Stimulated activated naive CD4-positive, alpha-beta T cell treated with Interleukin-2 at 50 U/mL for 16 hours (primary cell): Measurements from ENCODE around the gene RASGRF2.

Experiments used
- DNase-seq: peaks from one replicate; lab custom pipeline; 2025; lab: John Stamatoyannopoulos, UW

RASGRF2 gene

DNA sequence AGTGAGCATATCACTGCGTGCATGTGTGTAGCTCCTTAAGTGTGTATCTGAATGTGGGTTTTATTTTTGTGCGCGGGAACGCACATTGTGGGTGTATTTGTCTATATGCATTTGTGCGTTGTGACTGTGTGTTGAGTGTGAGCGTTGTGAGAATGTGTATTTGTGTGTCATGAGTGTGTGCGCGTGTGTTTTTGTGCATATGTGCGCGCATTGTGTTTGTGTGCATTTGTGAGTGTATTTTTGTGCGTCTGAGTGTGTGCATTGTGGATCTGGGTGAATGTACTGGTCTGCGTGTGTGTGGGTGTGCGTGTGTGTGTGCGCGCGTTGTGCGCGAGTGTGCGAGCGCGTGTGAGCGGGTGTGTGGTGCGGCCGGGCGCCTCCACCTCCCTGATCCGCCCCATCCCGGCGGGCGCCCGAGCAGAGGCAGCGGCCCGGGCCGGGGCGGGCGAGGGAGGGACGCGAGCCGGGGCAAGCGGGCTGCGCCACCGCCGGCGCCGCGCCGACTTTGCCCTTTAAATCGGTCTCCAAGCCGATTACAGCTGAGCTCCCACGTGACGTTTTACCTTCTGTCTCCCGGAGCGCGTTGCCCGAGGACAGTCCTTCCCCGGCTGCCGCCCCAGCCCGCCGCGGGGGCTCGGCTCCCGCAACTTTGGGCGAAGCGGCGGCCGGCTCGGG is at the start of gene RASGRF2:
Gene RASGRF2 (plus strand): TSS at position 596 of the 675 bp plus-strand sequence. CDS start 376 bp downstream, outside the sequence.
- peak; percentile 41 for DNase-seq

DNA sequence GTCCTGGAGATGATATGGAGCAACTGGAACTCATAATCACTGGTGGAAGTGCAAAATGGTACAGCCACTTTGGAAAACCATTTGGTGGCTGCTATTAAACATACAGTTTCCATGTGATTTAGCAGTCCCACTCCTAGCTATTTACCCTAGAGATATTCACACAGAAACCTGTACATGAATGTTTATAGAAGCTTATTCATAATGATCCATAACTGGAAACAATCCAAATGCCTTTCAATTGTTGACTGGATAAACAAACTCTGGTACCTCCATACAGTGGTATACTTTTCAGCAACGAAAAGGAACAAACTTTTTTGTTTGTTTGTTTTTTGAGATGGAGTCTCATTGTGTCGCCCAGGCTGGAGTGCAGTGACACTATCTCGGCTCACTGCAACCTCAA is 47.7 kb upstream of the RASGRF2 start:
- DNase-seq = no peak

DNA sequence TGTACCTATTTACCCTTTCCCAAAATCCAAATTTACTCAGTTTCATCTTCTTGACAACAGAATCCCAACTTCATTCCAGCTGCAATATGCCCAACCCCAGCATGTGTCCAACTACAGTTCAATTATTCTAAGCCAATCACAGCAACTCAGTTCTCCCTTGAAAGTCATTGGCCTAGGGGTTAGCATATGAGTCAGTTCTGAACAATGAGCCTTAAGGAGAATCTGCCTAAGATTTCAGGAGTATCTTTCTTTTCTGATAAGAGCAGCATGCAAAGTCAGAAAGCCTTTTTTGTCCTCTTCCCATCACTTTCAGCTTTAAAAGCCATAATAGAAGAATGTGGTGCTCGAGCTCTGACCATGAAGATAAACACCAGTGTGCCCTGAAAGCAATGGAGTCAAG is 44.4 kb upstream of the RASGRF2 start:
- no peak for DNase-seq

GRCh38 chr5:80916676-80917075 is 43.5 kb upstream of the RASGRF2 start:
- no peak for DNase-seq

DNA sequence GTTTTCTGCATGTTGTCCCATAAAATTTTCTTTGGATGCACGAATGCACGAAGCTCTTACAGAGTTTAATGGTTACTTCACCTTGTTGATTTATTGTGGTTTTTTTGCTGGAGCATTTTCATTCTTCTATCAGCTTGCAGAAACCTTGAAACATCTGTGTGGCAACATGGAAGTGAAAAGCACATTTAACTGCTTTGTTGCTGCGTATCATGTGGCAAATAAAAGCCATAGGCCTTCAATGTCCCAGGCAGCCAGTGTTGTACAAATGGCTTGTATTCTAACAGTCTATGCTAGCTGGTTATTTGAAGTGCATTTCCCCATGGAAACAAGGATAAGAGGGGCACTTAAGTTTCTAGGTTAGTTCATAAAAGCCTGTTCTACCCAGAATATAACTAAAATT is 42.5 kb upstream of the RASGRF2 start:
- DNase-seq = no peak

DNA sequence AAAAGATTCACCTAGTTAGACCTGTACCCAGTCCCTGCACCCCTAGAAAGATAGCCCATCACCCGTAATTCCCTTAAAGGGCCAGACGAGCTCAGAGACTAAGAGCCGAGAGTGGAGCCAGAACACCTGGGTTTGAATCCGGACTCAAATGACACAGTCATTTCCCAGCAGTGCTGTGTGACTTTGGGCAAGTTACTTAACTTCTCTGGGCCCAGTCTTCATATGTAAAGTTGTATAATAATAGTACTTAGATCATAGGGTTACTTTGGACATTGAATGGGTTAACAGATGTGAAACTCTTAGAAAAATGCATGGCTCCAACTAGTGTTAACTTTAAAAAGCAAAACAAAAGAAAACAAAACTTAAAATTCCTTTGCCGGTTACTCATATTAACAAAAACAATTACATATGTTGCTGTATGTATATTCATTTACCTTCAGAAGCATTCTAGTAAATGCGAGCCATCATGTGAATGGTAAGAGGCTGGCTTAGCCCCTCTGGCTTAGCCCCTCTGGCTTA is 40.4 kb upstream of the RASGRF2 start:
- no peak for DNase-seq

DNA sequence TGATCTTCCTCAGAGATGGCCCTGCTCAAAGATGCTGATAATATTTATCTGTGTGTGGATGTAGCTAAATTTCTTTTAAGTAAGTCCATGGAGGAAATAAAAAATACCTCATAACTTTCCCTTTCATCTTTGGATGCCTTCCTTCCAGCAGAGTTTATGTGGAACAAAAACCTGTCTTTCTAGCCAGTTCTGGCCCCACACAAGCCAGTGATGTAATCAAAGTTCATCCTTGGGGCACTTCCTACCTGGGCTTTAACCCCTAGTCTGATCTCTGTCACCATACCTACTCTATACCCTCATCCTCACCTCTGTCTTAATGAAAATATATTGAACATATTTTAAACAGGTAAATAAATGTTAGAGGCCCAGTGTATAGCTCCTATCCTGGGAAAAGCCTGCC is 39.8 kb upstream of the RASGRF2 start:
- no peak for DNase-seq

DNA sequence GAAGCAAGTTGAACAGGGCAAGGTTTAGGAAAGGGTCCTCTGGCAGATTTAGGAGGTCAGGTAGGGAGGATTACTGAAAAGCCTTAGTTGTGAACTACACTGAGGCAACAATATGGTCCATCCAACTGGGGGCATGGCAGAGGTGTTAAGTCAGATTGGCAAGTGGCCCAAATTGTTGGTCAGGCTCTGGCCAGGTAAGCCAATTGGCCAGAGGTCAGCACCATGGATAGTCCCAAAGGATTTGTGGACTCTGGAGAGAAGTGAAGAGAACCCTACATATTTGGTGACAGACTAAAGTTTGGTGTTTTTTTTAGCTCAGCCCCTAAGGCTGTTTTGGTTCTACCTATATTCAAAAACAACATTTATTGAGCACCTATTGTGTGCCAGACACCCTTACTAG is 39.1 kb upstream of the RASGRF2 start:
- no peak for DNase-seq

DNA sequence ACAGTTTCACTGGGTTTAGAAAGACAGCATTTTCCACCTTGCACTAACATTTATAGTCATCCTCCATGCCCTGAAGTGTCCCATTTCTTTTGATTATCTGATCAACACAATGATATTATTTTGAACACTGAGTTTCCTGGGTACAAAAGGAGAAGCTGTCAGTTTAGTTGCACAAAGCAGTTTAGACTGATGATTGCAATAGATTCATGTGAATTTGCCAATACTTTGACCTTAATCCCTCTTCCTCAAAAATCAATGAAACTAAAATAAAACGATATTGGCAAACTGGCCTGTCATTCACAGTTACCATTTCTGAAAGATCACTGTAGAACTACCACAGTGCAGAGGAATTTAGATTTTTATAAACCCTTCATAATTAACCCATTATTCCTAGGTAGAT is 34.2 kb upstream of the RASGRF2 start:
- no peak for DNase-seq

GRCh38 chr5:80926536-80926935 is 33.6 kb upstream of the RASGRF2 start:
- no peak for DNase-seq

DNA sequence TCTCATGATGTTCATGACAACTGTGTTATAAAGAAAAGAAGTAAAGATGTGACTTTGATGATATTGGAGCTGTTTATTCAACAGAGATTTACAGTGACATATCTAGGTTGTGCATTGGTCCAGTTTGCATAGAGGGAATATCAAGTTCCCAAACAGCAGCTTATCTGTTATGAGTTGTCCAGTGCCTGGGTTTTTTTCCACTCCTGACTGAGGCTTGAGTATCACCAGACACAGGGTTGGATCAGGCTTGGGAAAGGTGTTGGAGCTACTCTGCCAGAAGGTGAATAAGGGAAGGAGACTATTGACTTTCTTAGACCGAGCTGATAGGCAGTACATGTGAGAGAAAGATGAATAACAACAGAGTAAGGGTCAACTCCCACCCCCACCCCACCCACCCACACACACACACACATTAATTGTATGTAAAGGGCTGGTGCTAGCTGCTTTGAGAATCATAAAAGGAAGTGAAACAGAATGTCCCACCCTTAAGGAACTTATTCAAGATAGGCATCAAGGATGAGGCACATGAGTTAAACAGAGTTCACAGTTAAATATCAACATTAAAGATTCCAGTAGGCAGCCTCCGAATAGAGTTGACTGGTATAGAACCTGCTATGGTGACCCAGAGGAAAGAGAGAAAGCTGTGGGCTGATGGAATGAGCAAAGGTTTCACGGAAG is 33.0 kb upstream of the RASGRF2 start:
- no peak for DNase-seq

DNA sequence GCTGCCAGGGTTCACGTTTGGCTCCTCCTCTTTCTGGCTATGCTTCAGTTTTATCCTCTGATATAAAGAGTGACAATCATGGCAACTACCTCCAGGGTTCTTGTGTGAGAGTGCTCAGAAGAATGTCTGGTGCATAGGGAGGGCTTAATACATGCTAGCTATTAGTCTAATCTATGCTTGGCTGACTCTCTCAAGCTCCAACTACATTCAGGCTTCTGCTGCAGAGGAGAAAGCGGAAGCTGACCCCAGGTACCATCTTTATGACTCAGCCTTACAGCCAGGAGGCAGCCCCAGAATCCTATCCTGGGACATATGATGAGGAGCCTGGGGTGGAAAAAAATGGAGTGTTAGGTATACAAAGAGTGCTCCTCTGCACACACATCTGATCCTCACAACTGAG is 32.1 kb upstream of the RASGRF2 start:
- DNase-seq = no peak

DNA sequence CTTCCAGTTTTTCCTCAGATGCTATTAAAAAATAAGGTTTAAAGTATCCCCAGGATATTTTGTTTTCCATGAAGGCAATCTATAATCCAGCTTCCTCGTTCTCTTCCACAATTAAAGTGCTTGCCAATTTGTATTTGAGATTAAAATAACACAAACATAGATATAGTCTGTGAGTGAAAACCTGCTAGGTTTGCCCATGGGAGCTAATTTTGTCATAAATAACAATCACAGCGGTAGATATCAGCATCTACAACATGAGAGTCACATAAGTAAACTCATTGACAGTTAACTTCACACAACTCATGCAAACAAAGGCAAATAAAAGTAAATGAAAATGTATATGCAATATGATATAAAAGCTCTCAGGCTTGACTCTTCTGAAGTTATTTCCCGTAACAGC is 29.2 kb upstream of the RASGRF2 start:
- no peak for DNase-seq

GRCh38 chr5:80931411-80931810 is 28.8 kb upstream of the RASGRF2 start:
- no peak for DNase-seq

DNA sequence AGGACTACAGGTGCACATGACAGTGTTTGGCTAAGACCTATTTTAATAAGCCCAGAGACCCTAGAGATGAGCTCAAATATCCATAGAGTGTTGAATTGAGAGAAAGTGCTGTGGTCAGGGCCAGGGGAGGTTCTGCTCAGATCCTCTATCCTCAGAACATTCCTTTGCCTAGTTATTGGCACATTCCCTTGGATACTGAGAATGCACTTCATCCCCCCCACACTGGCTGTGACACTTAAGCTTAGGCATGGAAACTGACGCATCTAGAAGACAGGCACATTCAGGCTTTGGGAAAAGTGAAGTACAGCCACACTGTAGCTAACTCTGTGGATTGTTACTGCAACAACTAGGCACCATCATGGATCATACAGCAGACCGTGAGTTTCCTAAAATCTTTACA is 27.1 kb upstream of the RASGRF2 start:
- no peak for DNase-seq

DNA sequence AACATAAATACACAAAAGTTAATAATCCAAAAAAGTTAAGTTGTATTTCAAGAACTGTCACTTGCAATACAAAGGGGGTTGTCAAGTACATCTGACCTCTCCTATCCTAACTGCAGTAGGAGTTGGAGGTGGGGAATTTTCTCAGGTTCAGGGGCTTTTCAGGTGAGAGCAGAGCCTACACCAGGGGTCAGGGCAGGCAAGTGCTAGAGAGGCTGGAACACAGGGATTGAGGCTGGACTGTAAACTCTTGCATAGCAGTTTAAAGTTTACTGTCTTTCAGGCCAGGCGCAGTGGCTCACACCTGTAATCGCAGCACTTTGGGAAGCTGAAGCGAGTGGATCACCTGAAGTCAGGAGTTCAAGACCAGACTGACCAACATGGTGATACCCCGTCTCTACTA is 25.4 kb upstream of the RASGRF2 start:
- DNase-seq = no peak

- no peak for DNase-seq
These were observed 24.3 kb upstream of the RASGRF2 start for GRCh38 chr5:80935811-80936385.

GRCh38 chr5:80936881-80937280 is 23.3 kb upstream of the RASGRF2 start:
- no peak for DNase-seq

DNA sequence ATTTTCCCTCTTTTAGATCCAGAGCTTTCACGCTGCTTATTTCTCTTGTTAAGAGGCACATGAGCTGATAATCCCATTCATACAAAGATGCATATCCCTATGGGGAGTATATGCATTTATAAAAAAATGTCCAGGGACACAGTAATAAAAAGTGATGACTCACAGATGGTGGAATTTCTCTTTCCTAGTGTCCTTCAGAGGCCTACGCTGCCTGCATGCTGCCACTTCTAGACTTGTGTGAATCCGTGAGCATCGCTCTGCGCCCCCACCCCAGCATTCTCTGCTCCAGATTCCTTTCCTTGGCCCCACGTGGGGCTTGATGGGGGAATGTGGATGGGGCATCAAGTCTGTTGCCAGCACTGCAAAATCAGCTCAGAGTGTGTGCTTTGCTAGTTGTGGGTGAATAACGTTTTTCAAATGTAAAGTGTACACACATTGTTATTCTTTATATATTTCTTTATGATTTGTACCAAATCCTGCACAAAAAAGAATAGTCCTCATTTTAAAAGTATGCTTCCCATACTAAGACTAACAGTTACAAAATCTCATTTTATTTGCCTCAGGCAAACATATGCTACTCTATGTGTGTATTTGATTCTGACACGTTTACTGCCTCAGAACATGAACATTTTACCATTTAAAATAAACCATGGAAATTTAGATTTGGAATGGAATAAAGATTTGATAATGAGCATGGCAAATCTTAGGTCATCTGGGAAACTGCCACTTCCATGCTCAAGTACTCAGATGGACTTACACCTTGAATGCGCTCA is 22.4 kb upstream of the RASGRF2 start:
- no peak for DNase-seq

DNA sequence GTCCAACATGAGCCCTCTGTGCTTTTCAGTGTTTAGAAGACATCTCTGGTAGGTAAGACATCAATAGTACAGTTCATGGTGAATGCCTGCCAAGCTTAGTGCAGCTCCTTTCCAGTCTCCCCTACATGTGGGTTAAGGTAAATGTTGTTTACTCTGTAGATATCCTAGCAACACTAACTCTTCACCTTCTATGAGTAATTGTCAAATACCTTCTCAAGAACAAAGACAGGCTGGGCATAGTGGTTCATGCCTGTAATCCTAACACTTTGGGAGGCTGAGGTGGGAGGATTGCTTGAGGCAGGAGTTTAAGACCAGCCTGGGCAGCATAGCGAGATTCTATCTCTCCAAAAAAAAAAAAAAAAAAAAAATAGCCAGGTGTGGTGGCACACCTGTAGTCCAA is 18.7 kb upstream of the RASGRF2 start:
- DNase-seq = no peak

GRCh38 chr5:80951366-80951765 is 8.8 kb upstream of the RASGRF2 start:
- no peak for DNase-seq

DNA sequence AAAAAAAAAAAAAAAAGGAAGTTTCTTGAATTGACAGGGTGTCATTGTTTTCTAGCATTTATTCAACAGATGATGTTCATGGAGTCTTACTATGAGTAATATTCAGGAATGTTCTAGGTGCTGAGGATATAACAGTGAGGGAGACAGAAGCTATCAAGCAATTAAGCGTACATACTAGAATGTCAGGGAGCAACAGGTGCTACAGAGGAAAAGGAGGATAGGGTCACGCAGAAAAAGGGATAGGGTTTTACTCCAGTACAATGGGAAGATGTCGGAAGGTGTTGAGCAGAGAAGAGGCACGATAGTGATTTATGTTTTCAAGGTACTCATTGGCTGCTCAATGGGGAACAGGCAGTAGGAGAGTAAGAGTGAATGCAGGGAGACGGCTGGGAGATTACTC is 6.6 kb upstream of the RASGRF2 start:
- DNase-seq = no peak
